HG03045 (cell line): ENCODE measurements around the gene DIRAS2.

Experiments
- ATAC-seq: cut with Tn5 transposase; IDR thresholded peaks from one replicate; pipeline ENCODE4 v1.9.1; 2021; ENCODE audit warnings: mild to moderate bottlenecking, moderate library complexity; ENCODE audit not compliant: unreplicated experiment

The DIRAS2 gene

GRCh38 chr9:90613502-90613901 lies 29.1 kb downstream of the DIRAS2 start:
- no peak for ATAC-seq

GRCh38 chr9:90612957-90613356 lies 29.7 kb downstream of the DIRAS2 start:
- ATAC-seq, result no peak

GRCh38 chr9:90611568-90611967 lies 31.1 kb downstream of the DIRAS2 start:
- no peak for ATAC-seq

DNA sequence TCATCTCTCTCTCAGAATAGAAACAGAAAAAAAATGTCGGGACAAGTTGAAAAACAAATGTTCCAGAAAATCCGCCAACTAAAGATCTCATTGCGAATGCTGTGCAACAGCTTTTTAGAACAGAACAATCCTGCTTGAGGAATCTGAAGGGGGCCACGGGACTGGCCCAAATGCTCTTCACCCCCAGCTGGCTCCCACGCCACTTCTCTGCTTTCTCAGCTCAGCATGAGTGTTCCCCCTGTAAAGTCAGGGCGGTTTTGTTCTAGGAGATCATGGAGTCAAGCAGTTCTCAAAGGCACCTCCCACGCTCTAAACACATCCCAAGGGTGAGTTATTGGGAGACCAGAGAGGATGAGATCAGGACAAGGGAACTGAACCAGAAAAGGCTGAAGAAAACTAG lies 31.5 kb downstream of the DIRAS2 start:
- ATAC-seq, result no peak

- no peak for ATAC-seq
Measured at GRCh38 chr9:90607701-90608516, 34.7 kb downstream of the DIRAS2 start.

DNA sequence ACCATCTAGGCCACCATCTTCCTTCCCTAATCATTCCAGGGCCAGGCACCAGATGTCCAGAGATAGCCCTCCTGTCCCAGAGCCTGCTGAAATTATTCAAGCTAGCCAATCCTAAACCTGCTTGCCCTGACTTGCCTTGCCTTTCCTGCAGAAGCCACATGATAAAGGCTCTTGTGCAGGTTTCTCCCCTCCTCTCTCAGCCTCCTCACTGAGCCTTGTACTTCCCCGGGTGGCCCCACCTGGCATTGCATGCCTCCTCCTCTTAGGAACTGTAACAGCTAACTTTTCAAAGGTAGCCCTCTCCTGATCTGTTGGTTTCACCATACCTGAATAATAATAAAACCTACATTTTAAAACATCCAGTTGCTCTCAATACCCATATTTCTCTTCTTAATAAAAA lies 42.6 kb downstream of the DIRAS2 start:
- no peak for ATAC-seq

- ATAC-seq, result no peak
Measured at GRCh38 chr9:90598191-90598590, 44.4 kb downstream of the DIRAS2 start.

DNA sequence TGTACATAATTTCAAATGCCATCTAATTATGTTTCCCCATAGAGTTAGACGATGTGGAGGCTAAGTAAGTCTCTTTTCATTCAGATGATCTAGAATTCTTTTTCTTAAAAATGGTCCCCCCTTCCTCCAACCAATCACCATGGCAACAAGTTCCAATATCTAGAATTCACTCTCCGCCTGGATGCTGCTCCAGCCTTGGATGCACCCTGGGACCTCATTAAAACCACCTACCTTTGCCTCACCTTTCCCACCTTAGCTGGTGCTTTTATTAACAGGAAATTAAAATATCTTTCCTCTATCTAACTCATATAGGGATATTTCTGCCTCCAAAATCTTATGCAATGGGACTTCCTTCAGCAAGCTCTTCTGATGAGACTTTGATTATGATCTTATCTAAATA lies 49.0 kb downstream of the DIRAS2 start:
- no peak for ATAC-seq

- ATAC-seq, result no peak
Measured at GRCh38 chr9:90580576-90580975, 62.0 kb downstream of the DIRAS2 start.

DNA sequence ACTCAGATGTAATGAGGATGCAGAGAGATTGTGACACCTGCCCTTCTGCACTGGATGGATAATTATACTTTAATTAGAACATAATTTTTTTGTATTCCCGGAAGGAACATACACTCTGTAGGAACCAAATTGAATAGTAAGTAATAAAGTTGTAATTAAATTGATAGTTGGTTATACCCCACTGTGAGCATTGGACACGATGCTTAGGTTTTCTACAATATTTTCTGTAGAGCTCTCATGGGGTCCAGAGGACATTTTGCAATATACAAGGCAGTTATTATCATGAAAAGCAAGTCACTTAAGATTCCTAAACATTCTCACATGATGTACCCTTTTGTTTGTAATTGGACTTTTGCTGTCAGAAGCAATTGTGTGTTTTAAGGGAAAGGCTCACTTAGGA lies 63.4 kb downstream of the DIRAS2 start:
- ATAC-seq, result no peak

DNA sequence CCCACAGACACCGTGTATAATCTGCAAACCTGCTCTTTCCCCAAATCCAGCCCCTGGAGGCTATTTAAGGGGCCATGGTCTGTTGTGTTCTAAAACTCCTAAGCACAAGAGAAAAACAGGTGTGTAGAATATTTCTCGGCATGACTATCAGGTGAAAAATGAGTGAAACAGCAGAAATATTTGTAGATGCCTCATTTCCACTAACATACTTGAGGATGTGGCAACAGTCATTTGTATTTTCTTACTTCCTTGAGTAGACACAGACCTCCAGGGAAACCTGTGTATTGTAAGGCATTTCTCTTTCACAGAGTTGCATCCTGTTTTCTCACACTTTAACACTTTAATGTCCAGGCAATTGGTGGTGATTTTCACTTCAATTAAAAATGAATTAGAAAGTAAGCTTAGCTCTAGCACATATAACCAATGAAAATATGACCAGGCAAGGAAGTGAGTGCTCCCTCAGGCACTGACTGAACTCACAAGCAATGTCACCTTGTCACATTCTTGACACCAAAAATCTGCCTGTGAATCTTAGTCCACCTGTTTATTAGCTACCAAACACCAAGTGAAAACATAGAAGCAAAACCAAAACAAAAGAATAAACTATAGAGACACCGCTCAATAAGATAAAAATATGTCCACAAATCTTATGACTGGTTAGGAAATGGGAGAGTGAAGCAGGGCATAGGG lies 64.4 kb downstream of the DIRAS2 start:
- no peak for ATAC-seq

DNA sequence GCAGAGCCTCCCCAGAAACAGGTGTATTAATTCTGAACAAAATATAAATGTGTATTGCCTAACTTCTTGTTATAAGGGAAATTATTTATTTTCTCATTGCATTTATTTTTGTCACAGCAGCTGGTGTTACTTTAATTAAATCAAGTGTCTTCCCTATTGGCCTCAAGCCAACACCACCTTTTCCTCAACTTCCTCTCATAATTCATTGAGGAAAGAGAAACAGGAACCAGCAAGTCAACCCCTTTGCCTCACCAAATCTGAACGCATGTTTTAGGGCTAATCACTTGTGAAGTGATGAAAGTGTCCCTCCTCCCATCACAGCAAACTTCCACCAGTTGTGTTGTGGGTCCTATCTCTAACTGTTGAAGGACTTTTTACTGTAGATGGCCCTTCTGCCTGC lies 73.1 kb downstream of the DIRAS2 start:
- no peak for ATAC-seq

DNA sequence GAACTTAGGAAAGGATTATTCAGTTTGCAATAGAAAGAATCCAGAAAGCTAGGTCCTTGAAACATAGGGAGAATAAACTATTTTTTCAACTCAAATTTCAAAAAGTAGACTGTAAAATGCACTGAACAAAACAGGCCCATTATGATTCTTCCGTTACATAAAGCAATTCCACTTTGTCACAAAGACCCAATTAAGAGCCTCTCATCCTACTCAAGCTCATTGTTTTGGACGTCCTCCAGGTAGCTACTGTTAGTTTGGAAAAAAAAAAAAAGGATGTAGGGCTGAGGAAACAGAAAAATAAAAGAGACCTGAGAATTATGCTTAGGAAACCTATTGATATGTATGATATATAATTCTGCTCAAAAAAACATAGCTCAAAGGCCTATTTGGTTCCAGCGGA lies 74.0 kb downstream of the DIRAS2 start:
- ATAC-seq, result no peak

DNA sequence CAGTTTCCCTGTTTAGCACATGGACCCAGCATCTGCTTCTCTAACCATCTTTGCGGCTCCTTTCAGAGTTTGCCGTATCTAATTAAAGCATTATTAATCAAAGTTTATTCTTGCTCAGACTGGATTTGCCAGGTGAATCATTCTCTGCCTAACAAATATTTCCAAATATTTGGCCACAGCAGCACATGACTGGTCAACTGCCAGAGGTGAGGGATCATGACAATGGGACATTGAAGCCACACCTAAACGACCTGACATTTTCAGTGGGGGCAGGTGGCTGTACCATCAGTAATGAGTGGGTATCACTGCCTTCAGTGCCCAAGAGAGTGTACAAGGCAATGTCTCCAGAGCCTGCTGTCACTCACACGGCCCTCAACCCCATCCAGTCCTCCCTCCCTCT lies 80.4 kb downstream of the DIRAS2 start:
- no peak for ATAC-seq
